HG03469 (cell line): Measurements from ENCODE around the gene SLCO3A1.
"Not testable (repeated sequence)": the region's sequence is repeated elsewhere in the genome, so short reads cannot be mapped to it uniquely, and the experiment has no call there.

Experiments used
- ATAC-seq: cut with Tn5 transposase; IDR thresholded peaks from one replicate; pipeline ENCODE4 v1.9.1; 2021; ENCODE audit warnings: mild to moderate bottlenecking, moderate library complexity, moderate number of reproducible peaks; ENCODE audit not compliant: unreplicated experiment

SLCO3A1 gene

DNA sequence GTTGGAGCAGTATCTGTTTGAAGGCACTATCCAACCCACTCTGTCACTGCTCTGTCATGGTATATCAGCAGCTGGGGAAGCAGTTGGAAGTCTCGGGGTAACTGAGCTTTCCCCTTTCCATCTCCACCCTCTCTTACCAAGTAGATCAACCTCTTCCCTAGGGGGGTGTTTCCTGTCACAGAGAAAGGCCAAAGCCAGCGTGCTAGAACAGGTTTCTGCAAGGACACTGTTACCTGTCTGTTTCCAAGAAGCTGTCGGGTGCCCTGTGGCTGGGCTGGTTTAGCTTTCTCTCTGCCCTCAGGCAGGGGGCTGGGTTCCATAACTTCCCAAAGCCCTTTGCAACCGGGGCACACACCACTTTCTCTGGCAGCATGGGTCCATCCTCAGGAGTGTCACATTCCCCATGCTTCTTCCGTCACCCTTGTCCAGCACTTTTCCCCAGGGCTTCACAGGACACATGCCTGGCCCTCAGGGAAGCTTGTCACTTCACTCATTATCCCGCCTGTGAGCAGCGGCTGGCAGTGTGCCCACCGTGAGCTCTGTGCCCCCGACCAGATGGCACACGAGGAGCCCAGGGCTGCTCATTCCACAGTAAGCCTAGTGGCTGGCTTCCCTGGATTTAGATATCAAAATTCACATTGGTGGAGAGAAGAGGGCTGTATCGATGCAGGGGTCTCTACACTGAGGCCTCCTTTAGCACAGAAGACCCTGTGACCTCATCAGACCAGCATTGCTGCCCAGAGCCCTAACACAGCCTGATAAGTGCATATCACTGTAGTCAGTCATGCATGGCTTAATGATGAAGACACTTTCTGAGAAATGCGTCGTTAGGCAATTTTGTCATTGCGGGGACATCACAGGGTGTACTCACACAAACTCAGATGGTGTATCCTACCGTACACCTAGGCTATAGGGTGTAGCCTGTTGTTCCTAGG is 205.8 kb downstream of the SLCO3A1 start:
- ATAC-seq: no peak

DNA sequence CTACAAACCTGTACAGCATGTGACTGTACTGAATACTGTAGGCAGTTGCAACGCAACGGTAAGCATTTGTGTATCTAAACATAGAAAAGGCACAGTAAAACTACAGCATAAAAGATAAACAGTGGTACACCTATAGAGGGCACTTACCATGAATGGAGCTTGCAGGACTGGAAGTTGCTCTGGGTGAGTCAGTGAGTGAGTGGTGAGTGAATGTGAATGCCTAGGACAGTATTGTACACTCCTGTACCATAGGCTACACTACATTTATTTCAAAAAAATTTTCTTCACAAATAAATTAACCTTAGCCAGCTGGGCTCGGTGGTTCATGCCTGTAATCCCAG is 206.4 kb downstream of the SLCO3A1 start:
- not testable (repeated sequence) for ATAC-seq

DNA sequence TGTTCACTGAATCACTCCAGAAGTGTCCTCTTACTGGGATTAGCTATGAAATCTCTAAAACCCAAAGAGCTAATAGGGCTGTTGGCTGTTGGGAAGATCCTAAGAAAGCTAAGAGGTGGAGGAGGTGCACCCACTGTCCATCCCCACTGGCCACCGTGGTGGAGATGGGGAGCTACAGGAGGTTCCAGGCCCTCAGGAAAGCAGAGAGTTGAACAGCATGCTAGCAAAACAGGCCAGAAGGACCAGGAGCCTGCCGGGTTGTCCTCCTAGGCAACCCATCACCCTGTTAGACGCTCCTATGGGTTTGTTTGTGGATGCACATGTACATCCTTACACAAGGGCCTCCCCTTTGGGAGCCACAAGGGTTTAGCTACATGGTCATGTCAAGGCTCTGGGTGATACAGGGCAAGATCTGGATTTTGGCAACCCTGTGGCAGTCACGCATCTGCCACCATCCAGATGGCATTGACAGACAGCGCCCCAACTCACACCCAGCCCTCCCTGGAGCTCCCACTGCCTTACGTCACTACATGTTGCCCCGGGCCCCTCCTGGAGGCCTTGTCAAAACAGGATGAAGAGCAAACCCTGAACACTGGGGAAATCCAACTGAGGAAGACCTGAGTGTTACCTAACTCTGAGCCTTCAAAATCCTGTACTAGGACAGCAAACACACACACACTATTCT is 208.1 kb downstream of the SLCO3A1 start:
- no peak for ATAC-seq

- no peak for ATAC-seq
Observed at GRCh38 chr15:92062505-92062904, 209.0 kb downstream of the SLCO3A1 start.

DNA sequence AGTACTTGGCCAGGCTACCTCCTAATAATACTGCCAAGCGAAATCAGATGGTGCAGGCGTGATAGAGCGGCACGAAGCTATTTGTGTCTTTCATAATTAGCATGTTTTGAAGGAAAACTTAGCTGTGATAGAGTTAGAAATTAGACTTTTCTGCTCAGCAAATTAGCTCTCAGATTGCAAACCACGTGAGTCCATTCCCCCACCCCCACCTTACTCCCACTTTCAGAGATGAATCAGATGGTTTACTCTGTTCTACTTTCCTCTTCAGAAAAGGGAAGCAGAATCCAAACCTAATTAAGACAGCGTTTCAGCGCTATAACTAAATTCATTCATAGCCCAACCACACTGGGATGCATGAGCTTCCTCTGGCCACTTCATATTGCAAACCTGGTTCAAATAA is 214.6 kb downstream of the SLCO3A1 start:
- ATAC-seq: no peak

DNA sequence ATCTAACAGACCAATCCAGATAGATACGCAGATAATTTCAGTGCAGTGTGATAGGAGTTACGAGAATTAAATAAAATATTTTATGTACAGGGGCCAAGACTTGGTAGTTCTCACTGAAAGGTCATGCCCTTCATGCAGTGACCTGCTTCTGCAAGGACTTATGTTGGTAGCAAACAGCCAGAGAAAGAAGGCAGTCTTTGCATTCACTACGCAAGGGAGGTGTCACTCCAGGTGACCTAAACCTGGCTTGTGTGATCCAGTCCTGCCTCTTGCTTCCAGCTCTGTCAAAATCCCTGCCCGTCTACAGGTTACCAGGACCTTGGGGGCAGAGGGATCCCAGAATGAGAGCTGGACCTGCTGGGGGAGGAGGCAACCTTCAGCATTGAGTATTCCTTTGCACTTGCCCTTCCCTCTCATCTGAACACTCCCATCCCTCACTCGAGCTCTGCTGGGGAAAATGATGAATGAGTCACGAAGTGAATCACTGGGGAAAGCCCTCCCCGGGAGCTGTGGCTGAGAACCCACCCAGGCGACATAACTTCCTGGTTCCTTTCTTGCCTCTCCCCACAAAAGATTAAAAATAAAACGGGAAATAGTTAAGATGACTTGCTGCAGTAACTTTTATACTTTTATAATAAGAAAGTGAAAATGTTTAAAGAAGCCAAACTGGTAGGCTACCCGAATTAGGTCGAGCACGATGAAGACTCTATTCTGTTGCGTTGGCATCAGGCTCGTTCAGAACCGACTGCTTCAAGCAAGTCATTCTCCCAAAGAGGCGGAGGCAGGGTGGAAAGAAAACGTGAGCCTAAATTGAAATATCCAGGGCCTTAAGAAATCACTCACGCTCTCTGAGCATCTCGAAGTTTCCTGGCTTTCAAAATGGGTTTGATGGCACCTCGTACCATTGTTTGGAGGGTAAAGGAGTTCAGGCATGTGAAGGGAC is 216.1 kb downstream of the SLCO3A1 start:
- no peak for ATAC-seq

GRCh38 chr15:92070251-92070650 is 216.7 kb downstream of the SLCO3A1 start:
- ATAC-seq: not testable (repeated sequence)

DNA sequence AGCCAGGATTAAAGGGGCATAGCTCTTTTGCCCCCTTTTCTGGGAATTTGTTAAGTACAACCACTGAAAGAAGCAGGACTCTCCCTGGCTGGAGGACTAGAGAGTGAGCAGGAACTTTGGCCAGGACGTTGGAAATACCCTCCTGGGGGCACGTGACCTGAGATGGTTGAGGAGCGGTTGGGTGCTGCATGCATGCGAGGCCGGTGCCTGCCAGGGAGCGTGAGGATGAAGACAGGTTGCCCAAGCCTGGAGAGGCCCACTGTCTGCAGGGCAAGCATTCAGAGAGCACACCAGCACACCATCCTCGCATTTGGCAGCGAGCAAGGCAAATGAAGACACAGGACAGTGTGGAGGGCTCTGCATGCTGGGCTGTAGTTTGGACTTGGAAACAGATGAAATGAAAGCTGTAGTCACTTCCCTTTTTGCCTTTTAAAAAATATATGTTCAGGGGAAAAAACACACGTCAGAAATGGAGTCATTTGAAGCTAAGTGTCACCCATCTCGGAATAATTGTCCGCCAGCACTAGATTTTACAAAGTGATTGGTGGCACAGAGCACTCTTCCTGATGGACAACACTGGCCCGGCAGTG is 217.6 kb downstream of the SLCO3A1 start:
- no peak for ATAC-seq

DNA sequence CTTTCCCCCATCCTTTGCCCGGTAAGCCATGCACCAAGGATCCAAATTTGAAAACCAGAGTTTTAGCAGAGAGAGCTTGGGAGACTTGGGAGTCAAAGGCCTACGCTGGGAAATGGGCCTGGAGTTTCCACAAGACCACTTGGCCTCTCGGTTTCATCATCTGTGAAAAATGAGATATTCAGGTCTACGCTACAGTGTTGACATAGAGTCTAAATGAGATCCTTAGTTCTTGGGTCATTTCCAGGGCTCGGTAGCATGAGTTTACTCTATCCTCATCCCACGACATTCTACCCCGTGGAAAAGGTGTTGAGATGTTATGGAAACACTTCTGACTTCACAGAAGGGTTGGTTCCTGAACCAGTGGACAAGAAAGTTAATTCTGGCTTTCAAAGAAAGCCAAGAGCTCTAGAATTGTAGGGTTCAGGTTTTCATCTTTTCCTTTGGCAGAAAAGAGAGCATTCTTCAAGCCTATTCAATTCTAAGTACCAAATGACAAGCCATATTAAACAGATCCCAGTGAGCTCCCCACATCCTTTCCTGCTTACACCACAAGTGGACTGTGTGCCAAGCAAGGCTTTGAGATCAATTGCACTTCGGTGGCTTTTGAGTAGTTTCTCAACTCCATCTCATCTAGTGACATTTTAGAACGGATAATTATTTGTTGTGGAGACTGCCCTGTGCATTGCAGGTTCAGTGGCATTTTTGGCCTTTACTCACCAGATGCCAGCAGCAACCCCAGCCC is 219.7 kb downstream of the SLCO3A1 start:
- no peak for ATAC-seq

DNA sequence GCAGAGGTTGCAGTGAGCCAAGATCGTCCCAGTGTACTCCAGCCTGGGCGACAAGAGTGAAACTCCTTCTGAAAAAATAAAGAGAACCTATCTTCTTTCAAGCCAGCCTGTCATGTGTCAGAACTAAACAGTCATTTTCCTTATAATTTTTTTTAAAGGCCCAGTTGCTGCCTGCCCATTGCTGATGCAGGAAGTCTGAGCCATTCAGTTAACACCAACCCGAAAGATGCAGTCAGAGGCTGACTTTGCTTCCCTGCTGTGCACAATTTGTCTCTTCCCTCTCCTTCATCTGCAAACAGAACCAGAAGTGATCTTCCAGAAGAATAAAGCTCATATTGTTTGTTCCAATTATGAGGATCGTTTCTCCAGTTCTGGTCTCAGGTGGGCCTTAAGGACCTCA is 220.6 kb downstream of the SLCO3A1 start:
- ATAC-seq: no peak

DNA sequence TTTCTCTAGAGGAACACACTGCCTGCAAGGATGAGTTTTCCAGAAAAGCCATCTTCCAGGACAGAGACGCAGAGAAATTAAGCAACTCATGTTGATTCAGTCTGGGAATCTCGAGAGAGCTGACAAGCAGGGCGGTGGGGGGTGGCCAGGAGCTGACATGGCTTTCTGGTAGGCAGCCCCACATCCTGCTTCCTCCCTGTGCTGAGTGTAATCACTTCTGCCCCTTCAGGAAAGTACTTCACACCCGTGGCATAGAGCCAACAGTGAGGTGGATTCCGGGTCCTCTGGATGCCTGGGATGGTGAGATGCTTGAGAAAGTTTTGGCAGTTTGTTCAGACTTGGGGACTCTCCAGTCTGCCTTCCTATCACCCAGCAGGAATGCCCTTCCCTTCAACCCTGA is 221.1 kb downstream of the SLCO3A1 start:
- ATAC-seq: no peak

GRCh38 chr15:92075764-92076163 is 222.3 kb downstream of the SLCO3A1 start:
- no peak for ATAC-seq

DNA sequence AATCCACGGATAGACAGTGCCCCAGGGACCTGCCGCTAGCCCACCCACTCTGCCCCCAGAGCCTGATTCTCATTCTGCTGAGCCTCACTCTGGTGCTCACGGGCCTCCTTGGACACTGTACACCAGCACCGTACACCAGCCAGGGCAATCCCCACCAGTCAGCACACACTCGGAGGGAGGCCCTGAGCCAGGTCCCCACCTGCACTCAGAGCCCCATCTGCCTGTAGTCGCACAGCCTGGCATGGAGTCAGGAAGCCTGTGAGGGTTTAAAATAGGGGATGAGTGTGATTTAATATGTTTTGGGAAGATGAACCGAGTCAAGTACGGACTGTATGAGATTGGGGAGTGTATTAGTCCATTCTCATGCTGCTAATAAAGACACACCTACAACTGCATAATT is 223.0 kb downstream of the SLCO3A1 start:
- ATAC-seq: no peak

DNA sequence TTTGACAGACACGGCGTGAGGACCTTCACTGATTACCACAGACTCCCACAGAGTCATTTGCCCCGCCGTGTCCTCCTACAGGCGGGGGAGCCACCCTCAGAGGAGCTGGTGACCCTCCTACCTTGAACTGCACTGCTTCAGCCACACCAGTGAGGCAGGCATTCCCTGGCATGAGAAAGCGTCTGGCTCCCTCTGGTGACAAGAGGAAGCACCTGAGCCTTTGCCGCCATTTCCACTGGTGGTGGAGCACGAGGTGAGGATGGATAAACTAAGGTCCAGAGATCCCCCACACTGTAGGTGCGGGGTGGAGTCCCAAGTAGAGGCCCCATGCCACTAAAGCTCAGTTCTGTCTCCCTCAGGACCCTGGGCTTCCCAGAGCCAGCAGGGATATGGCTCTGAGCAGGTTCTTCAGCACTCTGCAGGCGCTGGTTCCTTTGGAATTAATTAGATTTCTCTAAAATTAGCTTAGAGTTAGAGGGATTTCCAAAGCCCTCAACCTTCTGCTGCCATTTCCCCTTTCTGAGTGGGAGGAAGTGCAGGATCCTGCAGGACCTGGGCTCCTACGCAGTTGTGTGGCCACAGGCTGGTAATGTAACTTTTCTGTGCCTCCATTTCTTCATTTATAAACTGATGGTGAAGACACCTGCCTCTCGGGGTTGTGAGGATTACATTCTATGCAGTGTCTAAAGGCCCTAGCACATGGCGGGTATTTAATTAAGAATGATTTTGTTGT is 224.0 kb downstream of the SLCO3A1 start:
- no peak for ATAC-seq

DNA sequence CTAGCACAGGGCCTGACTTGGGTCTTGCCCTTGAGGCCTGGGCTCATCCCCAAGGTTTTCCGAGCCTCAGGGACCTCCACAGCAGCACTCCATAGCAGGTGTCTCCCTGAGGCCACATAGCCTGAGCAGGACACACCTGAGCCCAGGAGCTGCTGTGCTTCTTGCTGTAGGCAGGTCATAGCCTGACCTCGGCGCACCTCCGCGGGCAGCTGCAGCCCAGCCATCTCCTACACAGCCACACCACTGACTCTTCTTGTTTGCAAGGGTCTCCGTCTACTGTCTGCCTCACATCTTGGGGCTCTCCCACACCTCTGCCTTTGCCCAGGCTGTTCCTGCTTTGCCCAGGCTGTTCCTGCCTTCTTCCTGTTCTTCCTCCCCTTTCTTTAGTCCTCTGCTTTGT is 224.8 kb downstream of the SLCO3A1 start:
- ATAC-seq: no peak

DNA sequence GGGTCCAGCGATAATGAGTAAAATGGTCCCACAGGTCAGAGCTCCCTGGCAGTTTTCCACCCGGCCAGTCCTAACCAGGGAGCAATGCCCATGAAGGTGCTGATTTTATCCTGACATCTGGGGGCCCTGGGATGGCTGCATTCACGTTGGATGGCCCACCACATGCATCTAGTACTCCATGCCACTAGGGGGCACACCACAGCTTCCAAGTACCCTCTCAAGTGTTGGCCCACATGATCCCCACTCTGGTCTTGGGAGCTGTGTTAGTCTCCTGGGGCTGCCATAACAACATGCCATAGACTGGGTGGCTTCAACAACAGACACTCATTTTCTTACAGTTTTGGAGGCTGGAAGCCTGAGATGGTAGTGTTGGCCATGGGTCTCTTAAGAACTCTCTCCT is 225.5 kb downstream of the SLCO3A1 start:
- ATAC-seq: no peak

GRCh38 chr15:92079647-92080255 is 226.2 kb downstream of the SLCO3A1 start:
- ATAC-seq: no peak

DNA sequence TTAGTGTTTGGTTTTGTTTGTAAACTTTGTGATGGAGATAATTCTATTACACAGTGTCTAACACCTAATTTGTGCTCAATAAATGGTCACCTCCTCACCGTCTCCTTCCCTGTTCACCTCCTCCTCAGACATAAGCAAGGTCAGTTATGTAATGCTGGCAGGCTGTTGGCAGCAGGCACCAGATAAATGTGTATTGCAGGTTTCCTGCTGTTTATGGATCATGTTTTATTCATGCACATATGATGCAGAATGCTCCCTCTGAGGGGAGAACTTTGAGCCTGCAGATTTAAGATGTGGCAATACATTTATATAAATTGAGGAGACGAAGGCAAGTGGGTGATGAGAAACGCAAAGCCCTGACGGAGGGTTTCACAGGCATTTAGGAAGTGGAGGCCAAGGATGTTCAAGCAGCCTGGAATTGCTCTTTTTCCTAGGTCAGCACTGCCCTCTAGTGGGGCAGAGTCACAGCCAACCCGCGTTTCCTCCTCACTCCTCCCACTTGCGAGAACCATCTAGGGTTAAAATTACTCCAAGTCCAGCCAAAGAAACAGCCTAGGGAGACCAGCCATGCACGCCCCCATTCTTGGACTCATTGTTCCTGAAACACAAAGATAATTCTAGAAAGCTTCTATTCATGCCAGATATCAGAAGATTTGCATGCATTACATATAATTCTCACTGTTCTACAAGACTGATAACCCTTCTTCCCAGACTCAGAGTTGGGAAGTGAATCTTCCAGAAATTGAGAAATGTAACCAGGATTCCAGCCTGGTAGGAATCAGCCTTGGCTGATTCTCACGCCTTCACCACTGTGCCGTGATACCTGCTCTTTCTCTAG is 228.7 kb downstream of the SLCO3A1 start:
- no peak for ATAC-seq
